DND-41 (cell line): ENCODE measurements around the gene CCDC89.
"Not testable (repeated sequence)": the region's sequence is repeated elsewhere in the genome, so short reads cannot be mapped to it uniquely, and the experiment has no call there.

Source experiments
- CTCF ChIP-seq: IDR thresholded peaks from 2 replicates; pipeline ENCODE4 v1.5.1; 2012; ENCODE audit warnings: borderline replicate concordance, low read length, moderate library complexity, mild to moderate bottlenecking; ENCODE audit not compliant: poor library complexity, severe bottlenecking; ENCODE audit errors: extremely low read depth
- EZH2 ChIP-seq: IDR thresholded peaks from 3 replicates; pipeline ENCODE4 v1.6.1; 2012; ENCODE audit warnings: borderline replicate concordance, low read depth, mild to moderate bottlenecking, moderate library complexity, low read length, inconsistent platforms; ENCODE audit not compliant: severe bottlenecking

DNA sequence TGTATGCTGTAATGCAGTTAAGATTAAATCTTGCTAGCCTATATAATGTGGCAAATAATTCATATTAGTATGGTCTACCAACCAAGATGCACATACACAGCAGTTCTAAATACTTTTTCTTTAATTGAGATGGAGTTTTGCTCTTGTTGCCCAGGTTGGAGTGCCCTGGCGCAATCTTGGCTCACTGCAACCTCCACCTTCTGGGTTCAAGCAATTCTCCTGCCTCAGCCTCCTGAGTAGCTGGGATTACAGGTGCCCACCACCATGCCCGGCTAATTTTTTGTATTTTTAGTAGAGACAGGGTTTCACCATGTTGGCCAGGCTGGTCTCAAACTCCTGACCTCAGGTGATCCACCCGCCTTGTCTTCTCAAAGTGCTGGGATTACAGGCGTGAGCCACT, 31.7 kb downstream of the CCDC89 start:
- not testable (repeated sequence) for TF ChIP-seq CTCF, EZH2
